ENCODE data around the gene RPS17. TPM values are rescaled to one million over a fixed set of nuclear protein-coding genes. Genes with fewer than 3 reads are reported as not detected.

The RPS17 gene
- total and polyA plus RNA-seq, 10 of the 15 experiments (the other 5 are each of a cell fraction or from before 2014, with no cell fraction given), result 1,223 to 7,871 (median 3,879) TPM

DNA sequence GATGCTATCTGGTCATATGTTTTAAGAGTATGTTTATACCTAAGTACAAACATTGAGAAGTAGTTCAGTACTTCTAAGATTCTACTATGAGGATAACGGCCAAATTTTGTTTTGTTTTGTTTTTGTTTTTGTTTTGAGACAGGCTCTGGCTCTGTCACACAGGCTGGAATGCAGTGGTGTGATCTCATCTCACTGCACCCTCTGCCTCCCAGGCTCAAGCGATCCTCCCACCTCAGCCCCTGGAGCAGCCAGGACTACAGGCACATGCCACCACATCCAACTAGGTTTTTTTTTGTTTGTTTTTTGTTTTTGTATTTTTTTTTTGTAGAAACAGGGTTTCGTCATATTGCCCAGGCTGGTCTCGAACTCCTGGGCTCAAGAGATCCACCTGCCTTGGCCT, 47.5 kb upstream of the RPS17 start:
- Histone ChIP-seq H3K27ac (ENCODE audit: control insufficient read depth, insufficient read depth) (no peak overlapping the region), H3K4me1 (ENCODE audit: control insufficient read depth, insufficient read depth, low read length) (no peaks in the 10 kb centered on the region), H4K20me1 (ENCODE audit: control insufficient read depth, insufficient read depth) (no peaks in the 10 kb centered on the region), H3K4me2 (ENCODE audit: control insufficient read depth, insufficient read depth) (no peak overlapping the region), H2AFZ (ENCODE audit: control insufficient read depth, low read depth, low read length) (no peak overlapping the region), H3K9ac (ENCODE audit: control insufficient read depth, insufficient read depth, low read length) (no peak overlapping the region), H3K36me3 (ENCODE audit: control insufficient read depth in 2 of 2, insufficient read depth in 2 of 2, low read length in 1 of 2) (no peaks in the 10 kb centered on the region), H3K9me3 (replicated peaks; ENCODE audit: control insufficient read depth, insufficient read depth, low read length) (no peaks in the 10 kb centered on the region), H3K4me3 (no peak overlapping the region), H3K27me3 (replicated peaks in 1 of 2; ENCODE audit: control insufficient read depth in 2 of 2, insufficient read depth in 2 of 2, low read length in 1 of 2) (no peaks in the 10 kb centered on the region; a peak in 1 of 4 replicates), H3K79me2 (ENCODE audit: control insufficient read depth, insufficient read depth, low read length) (no peaks in the 10 kb centered on the region)
- TF ChIP-seq TAF1 (IDR thresholded peaks at IDR 0.05; ENCODE audit: borderline replicate concordance, low read depth, low read length), result no peak
- TF ChIP-seq MXI1 (IDR thresholded peaks at IDR 0.05; ENCODE audit: low read depth, low read length), result no peak
- TF ChIP-seq MAX (IDR thresholded peaks at IDR 0.05; ENCODE audit: low read depth, low read length), result no peak
- TF ChIP-seq IRF5 (IDR thresholded peaks at IDR 0.05; ENCODE audit: borderline replicate concordance), result no peak
- no peak for TF ChIP-seq SPI1 (IDR thresholded peaks at IDR 0.05; ENCODE audit: borderline replicate concordance, insufficient read depth, low read depth, low read length)
- no peak for TF ChIP-seq ASH2L (IDR thresholded peaks at IDR 0.05; ENCODE audit: borderline replicate concordance, low read depth)
- TF ChIP-seq CBFB (IDR thresholded peaks at IDR 0.05; ENCODE audit: low read depth), result no peak
- no peak for TF ChIP-seq BRCA1 (IDR thresholded peaks at IDR 0.05; ENCODE audit: low read depth, low read length)
- no peak for TF ChIP-seq ESRRA (IDR thresholded peaks at IDR 0.05; ENCODE audit: low read length)
- TF ChIP-seq RAD21 (IDR thresholded peaks at IDR 0.05; ENCODE audit: insufficient read depth, low read depth, low read length), result no peak
- no peak for TF ChIP-seq TBL1XR1 (IDR thresholded peaks at IDR 0.05; ENCODE audit: low read depth, low read length)
- TF ChIP-seq IKZF1 (conservative IDR thresholded peaks at IDR 0.05), result no peak
- TF ChIP-seq ZSCAN29 (IDR thresholded peaks at IDR 0.05), result no peak
- TF ChIP-seq, protein P1, sequence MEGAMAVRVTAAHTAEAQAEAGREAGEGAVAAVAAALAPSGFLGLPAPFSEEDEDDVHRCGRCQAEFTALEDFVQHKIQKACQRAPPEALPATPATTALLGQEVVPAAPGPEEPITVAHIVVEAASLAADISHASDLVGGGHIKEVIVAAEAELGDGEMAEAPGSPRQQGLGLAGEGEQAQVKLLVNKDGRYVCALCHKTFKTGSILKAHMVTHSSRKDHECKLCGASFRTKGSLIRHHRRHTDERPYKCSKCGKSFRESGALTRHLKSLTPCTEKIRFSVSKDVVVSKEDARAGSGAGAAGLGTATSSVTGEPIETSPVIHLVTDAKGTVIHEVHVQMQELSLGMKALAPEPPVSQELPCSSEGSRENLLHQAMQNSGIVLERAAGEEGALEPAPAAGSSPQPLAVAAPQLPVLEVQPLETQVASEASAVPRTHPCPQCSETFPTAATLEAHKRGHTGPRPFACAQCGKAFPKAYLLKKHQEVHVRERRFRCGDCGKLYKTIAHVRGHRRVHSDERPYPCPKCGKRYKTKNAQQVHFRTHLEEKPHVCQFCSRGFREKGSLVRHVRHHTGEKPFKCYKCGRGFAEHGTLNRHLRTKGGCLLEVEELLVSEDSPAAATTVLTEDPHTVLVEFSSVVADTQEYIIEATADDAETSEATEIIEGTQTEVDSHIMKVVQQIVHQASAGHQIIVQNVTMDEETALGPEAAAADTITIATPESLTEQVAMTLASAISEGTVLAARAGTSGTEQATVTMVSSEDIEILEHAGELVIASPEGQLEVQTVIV (IDR thresholded peaks at IDR 0.05; ENCODE audit: borderline replicate concordance, partially characterized antibody), result no peak
- no peak for TF ChIP-seq ZNF274 (IDR thresholded peaks at IDR 0.05; ENCODE audit: insufficient read depth, insufficient read length)
- TF ChIP-seq YBX1 (IDR thresholded peaks at IDR 0.05), result no peak
- TF ChIP-seq IKZF2 (IDR thresholded peaks at IDR 0.05), result no peak
- DNase-seq (ENCODE audit: low read depth, low spot score) (no peak), ATAC-seq (no peak), FAIRE-seq (no peak)
- POLR2A ChIA-PET, result no interaction called here
- in situ Hi-C loops (cut with MboI), result no loop called here
- SMC1A ChIA-PET (ENCODE audit: uncharacterized antibody, unreplicated experiment), result no interaction called here
- WGBS (ENCODE audit: insufficient coverage, insufficient replicate concordance, low lambda C conversion rate, missing lambda C conversion rate), result 40% methylated on average over 4 of the region's 4 CpGs
- RAD21 ChIA-PET (ENCODE audit: unreplicated experiment), result no interaction called here
- no TSS peak for BruUV-seq (replicated peaks)
- intact Hi-C loops (cut with micrococcal nuclease; ENCODE audit: unreplicated experiment), result no loop called here
- CTCF ChIA-PET, result no interaction called here
